Measurements from ENCODE around the gene YY1AP1. TPM values are rescaled to one million over a fixed set of nuclear protein-coding genes. Genes with fewer than 3 reads are reported as not detected.
"Not testable (repeated sequence)": the region's sequence is repeated elsewhere in the genome, so short reads cannot be mapped to it uniquely, and the experiment has no call there.

Gene YY1AP1
- polyA plus RNA-seq, 6 donors from 2014 or later: 26.7 to 56.1 (median 32.2) TPM

GRCh38 chr1:155650231-155650757, 38.3 kb downstream of the YY1AP1 start:
- Mint-ChIP-seq H3K4me3 (no peak overlapping the region), H3K36me3 (peaks cover 0 to 4% of the 10 kb centered on the region in 2 donors), H3K4me1 (peaks cover 0 to 5% (median 5%) of the 10 kb centered on the region in 3 donors), H3K27ac (no peak overlapping the region), H3K27me3 (peaks cover 0 to 5% (median 0%) of the 10 kb centered on the region in 3 donors), H3K9me3 (peaks cover 0 to 5% (median 2%) of the 10 kb centered on the region in 7 donors)
- ATAC-seq (ENCODE audit: low read depth in 2 of 2): no peak
- DNase-seq: no peak

GRCh38 chr1:155649676-155650075, 38.9 kb downstream of the YY1AP1 start:
- H3K36me3 Mint-ChIP-seq: peaks cover 0 to 4% of the 10 kb centered on the region in 2 donors
- DNase-seq: peak; percentile 5
- peak; percentile 40 to 46 for ATAC-seq (ENCODE audit: low read depth in 2 of 2)

GRCh38 chr1:155648207-155649147, 40.1 kb downstream of the YY1AP1 start:
- H3K4me1 Mint-ChIP-seq: peaks cover 0 to 5% (median 5%) of the 10 kb centered on the region in 3 donors
- no peak for ATAC-seq (ENCODE audit: low read depth in 2 of 2)
- H3K27me3 Mint-ChIP-seq: peaks cover 0 to 5% (median 0%) of the 10 kb centered on the region in 3 donors
- no peak for DNase-seq
- H3K4me3 Mint-ChIP-seq: no peak overlapping the region
- peaks cover 0 to 4% of the 10 kb centered on the region in 2 donors for H3K36me3 Mint-ChIP-seq
- H3K9me3 Mint-ChIP-seq: peaks cover 0 to 8% (median 2%) of the 10 kb centered on the region in 7 donors
- H3K27ac Mint-ChIP-seq: peak overlapping the region in 3 of 6 donors; percentile 18 to 71 (median 66)

More at GRCh38 chr1:155649676-155650075, 38.9 kb downstream of the YY1AP1 start:
- H3K4me1 Mint-ChIP-seq: peaks cover 0 to 5% (median 5%) of the 10 kb centered on the region in 3 donors
- no peak overlapping the region for H3K4me3 Mint-ChIP-seq
- H3K9me3 Mint-ChIP-seq: peaks cover 0 to 5% (median 2%) of the 10 kb centered on the region in 7 donors
- H3K27ac Mint-ChIP-seq: no peak overlapping the region
- H3K27me3 Mint-ChIP-seq: peaks cover 0 to 5% (median 0%) of the 10 kb centered on the region in 3 donors

- H3K4me1 Mint-ChIP-seq: peaks cover 0 to 5% (median 5%) of the 10 kb centered on the region in 3 donors
- no peak overlapping the region for H3K27ac Mint-ChIP-seq
- peaks cover 4 to 12% of the 10 kb centered on the region in 2 donors for H3K36me3 Mint-ChIP-seq
- peaks cover 0 to 10% (median 0%) of the 10 kb centered on the region in 3 donors for H3K27me3 Mint-ChIP-seq
- H3K9me3 Mint-ChIP-seq: peaks cover 7 to 29% (median 18%) of the 10 kb centered on the region in 7 donors
- no peak overlapping the region for H3K4me3 Mint-ChIP-seq
- ATAC-seq (ENCODE audit: low read depth in 2 of 2) (no peak), DNase-seq (no peak)
Measured at GRCh38 chr1:155646307-155646706, 42.3 kb downstream of the YY1AP1 start.

GRCh38 chr1:155645648-155646047, 42.9 kb downstream of the YY1AP1 start:
- no peak overlapping the region for H3K4me3 Mint-ChIP-seq
- ATAC-seq (ENCODE audit: low read depth in 2 of 2) (no peak), DNase-seq (no peak)
- H3K36me3 Mint-ChIP-seq: peaks cover 4 to 13% of the 10 kb centered on the region in 2 donors
- H3K27me3 Mint-ChIP-seq: peaks cover 0 to 10% (median 0%) of the 10 kb centered on the region in 3 donors
- no peak overlapping the region for H3K27ac Mint-ChIP-seq
- H3K4me1 Mint-ChIP-seq: peaks cover 0 to 5% (median 5%) of the 10 kb centered on the region in 3 donors
- peaks cover 7 to 31% (median 18%) of the 10 kb centered on the region in 7 donors for H3K9me3 Mint-ChIP-seq

GRCh38 chr1:155645034-155645598, 43.5 kb downstream of the YY1AP1 start:
- H3K27ac Mint-ChIP-seq: peak overlapping the region in 1 of 6 donors; percentile 51
- peaks cover 7 to 31% (median 17%) of the 10 kb centered on the region in 7 donors for H3K9me3 Mint-ChIP-seq
- H3K4me3 Mint-ChIP-seq: no peak overlapping the region

DNA sequence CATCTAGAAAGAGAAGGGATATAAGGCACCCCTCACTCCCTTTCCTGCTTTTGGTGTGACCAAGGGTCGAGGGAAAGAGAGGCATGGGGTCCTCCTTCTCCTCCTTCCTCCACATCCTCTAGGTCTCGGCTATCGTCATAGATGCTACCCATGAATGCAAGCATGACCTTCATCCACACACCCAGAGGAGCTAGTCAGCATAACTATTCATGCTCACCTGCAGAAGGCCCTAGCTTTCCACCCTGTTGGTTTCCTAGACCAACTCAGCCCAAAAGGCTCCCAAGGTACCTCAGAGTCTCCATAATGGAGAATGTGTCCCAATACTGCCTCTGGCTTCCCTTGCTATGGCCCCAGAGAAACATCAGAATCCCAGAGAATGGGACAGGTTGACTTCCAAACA, 45.3 kb downstream of the YY1AP1 start:
- Mint-ChIP-seq H3K4me3 (peak overlapping the region in 1 of 8 donors; percentile 37), H3K4me1 (peaks cover 0 to under 1% (median 0%) of the 10 kb centered on the region in 3 donors), H3K27ac (no peak overlapping the region), H3K27me3 (peaks cover 0 to 5% (median 0%) of the 10 kb centered on the region in 3 donors), H3K9me3 (peaks cover 7 to 31% (median 15%) of the 10 kb centered on the region in 7 donors), H3K36me3 (peaks cover 0 to 13% of the 10 kb centered on the region in 2 donors)
- ATAC-seq (ENCODE audit: low read depth in 2 of 2) (no peak), DNase-seq (no peak)

More at GRCh38 chr1:155645034-155645598, 43.5 kb downstream of the YY1AP1 start:
- ATAC-seq (ENCODE audit: low read depth in 2 of 2): no peak
- Mint-ChIP-seq H3K4me1 (peaks cover 0 to 5% (median 4%) of the 10 kb centered on the region in 3 donors), H3K27me3 (peaks cover 0 to 10% (median 0%) of the 10 kb centered on the region in 3 donors), H3K36me3 (peaks cover 3 to 13% of the 10 kb centered on the region in 2 donors)
- DNase-seq: no peak

- peaks cover 0 to 13% of the 10 kb centered on the region in 2 donors for H3K36me3 Mint-ChIP-seq
- H3K4me3 Mint-ChIP-seq; ATAC-seq (ENCODE audit: low read depth in 2 of 2); H3K27ac Mint-ChIP-seq; H3K4me1 Mint-ChIP-seq; DNase-seq; H3K27me3 Mint-ChIP-seq: not testable (repeated sequence)
- H3K9me3 Mint-ChIP-seq: peaks cover 7 to 31% (median 15%) of the 10 kb centered on the region in 7 donors
Measured at GRCh38 chr1:155642559-155643180, 45.9 kb downstream of the YY1AP1 start.

DNA sequence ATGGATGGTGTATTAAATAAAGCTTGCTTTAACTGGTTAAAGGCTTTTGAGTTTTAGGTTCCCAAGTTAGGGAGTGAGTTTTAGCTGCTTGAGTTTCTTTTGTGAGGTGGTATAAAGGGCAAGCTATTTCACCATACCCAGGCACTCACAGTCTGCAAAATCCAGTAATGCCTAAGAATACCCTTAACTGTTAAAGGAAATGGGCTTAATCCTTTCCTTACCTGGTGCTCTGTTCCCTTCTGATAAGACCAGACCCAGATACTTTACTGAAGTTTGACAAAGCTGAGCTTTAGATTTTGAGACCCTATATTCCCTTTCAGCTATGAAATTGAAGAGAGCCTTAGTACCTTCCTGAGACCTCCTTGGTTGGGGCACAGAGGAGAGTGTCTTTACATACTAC, 48.2 kb downstream of the YY1AP1 start:
- peaks cover 7 to 34% (median 15%) of the 10 kb centered on the region in 7 donors for H3K9me3 Mint-ChIP-seq
- ATAC-seq (ENCODE audit: low read depth in 2 of 2): no peak
- H3K27me3 Mint-ChIP-seq: peaks cover 0 to 5% (median 0%) of the 10 kb centered on the region in 3 donors
- H3K4me1 Mint-ChIP-seq: peaks cover 11 to 23% (median 21%) of the 10 kb centered on the region in 3 donors
- no peak overlapping the region for H3K27ac Mint-ChIP-seq
- H3K4me3 Mint-ChIP-seq: no peak overlapping the region
- DNase-seq: no peak
- peaks cover 0 to 13% of the 10 kb centered on the region in 2 donors for H3K36me3 Mint-ChIP-seq

- peaks cover under 1 to 11% (median 2%) of the 10 kb centered on the region in 7 donors for H3K9me3 Mint-ChIP-seq
- H3K4me1 Mint-ChIP-seq: peaks cover 11 to 23% (median 21%) of the 10 kb centered on the region in 3 donors
- ATAC-seq (ENCODE audit: low read depth in 2 of 2) (peak; percentile 27 to 29), DNase-seq (no peak)
- peak overlapping the region in 5 of 6 donors; percentile 24 to 97 (median 95) for H3K27ac Mint-ChIP-seq
- H3K36me3 Mint-ChIP-seq: peaks cover 0 to 3% of the 10 kb centered on the region in 2 donors
- H3K4me3 Mint-ChIP-seq: peak overlapping the region; percentile 83 to 97 (median 91)
- no peaks in the 10 kb centered on the region for H3K27me3 Mint-ChIP-seq
Measured at GRCh38 chr1:155636397-155637153, 52.0 kb downstream of the YY1AP1 start.

DNA sequence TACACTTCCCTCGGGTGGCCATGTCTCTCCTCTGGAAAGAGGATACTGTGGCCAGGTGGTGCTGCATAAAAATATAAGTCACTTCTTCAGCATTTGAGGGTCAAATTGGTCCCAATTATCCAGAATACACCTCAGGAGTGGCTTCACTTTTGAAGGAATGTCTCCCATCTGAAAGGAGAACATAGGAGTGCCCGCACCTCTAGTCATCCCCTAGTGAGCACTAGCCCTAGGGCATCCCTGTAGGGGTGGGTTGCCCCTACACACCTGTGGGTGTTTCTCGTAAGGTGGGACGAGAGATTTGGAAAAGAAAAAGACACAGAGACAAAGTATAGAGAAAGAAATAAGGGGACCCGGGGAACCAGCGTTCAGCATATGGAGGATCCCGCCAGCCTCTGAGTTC, 62.1 kb downstream of the YY1AP1 start:
- not testable (repeated sequence) for ATAC-seq (ENCODE audit: low read depth in 2 of 2); H3K9me3 Mint-ChIP-seq; H3K4me3 Mint-ChIP-seq; H3K4me1 Mint-ChIP-seq; H3K36me3 Mint-ChIP-seq; H3K27ac Mint-ChIP-seq; DNase-seq; H3K27me3 Mint-ChIP-seq

DNA sequence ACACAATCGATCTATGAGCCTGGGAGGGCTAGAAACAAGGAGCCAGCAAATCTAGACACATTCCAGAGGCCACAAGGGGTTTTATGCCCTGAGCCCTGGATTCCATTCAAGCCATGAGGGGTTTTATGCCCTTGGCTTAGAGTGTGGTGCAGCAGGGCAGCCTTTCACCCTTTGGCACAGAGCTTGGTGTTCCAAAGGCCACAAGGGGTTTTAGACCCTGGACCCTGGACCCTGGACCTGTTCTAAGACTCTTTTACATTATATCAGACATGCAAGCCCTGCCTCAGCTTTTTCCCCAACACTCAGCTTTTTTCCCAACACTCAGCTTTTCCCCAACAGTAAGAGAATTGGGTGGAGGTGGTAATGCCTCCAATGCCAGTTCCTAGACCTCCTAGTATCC, 65.2 kb downstream of the YY1AP1 start:
- Mint-ChIP-seq H3K4me1 (no peaks in the 10 kb centered on the region), H3K27ac (no peak overlapping the region), H3K27me3 (no peaks in the 10 kb centered on the region), H3K9me3 (peaks cover 0 to 3% (median 0%) of the 10 kb centered on the region in 7 donors), H3K36me3 (no peaks in the 10 kb centered on the region), H3K4me3 (no peak overlapping the region)
- DNase-seq: no peak
- ATAC-seq (ENCODE audit: low read depth in 2 of 2): no peak
